GM19395 (cell line): ENCODE data around the gene UBFD1.
"Not testable (repeated sequence)": the region's sequence is repeated elsewhere in the genome, so short reads cannot be mapped to it uniquely, and the experiment has no call there.

Experiments
- ATAC-seq: cut with Tn5 transposase; IDR thresholded peaks from one replicate; pipeline ENCODE4 v1.9.1; 2021; ENCODE audit warnings: mild to moderate bottlenecking, moderate library complexity; ENCODE audit not compliant: unreplicated experiment

Gene UBFD1

GRCh38 chr16:23564575-23565363, 7.2 kb downstream of the UBFD1 start:
- no peak for ATAC-seq

DNA sequence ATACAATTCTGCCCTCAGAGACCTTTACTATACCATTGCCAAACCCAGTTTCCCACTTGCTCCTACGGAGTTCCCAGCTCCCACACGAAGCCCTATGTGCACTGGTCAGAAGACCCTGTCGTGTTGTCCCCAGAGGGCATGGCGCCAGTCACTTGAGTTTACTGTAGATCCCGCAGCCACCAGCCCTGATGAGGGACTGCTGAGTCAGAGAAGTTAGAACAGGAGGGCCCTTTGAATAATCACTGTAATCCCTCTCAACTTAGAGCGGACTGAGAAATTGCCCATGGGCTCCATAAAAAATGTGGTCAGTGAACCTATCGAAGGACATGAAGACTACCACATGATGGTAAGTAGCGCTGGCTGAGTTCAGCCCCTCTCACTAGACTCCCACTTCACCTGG, 9.2 kb downstream of the UBFD1 start:
- ATAC-seq: no peak

- ATAC-seq: no peak
Observed at GRCh38 chr16:23567602-23568001, 10.1 kb downstream of the UBFD1 start.

GRCh38 chr16:23570992-23571632, 13.6 kb downstream of the UBFD1 start:
- ATAC-seq: no peak

DNA sequence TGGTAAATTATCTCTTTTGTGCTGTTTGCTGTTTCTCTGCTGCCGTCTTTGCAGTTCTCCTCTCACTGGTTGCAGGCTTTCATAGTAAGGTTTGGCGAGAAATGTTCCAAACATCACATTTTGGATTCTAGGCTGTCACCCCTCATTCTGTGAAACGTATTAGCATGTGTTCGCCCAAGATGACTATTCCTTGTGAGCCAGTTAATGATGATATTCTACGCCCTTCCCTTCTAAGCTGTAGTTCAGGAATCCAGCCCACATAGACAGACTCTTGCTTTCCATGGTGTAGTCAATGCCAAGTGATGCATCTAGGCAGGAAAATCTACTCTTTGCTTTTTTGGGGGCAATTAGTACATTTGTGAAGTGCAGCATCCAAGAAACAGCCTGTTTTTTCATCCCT, 14.4 kb downstream of the UBFD1 start:
- no peak for ATAC-seq

DNA sequence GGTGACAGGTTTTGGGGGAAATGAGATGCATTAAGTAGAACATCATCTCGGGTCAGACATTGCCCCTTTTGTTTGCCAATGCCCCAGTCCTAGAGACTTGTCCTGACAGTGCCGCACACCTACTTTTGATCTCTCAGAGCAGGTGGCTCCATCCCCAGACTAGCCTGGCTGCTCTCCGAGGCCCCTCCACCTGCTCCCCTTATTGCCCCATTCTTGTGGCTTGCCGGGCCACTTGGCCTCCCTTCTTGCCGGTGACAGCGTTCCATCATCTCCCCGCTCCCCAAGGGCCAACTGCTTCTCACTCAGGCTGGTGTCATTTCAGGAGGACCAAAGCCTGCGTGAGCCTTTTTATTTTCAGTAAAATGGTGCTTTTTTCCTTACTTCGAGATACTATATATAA, 14.9 kb downstream of the UBFD1 start:
- no peak for ATAC-seq

- no peak for ATAC-seq
Observed at GRCh38 chr16:23573817-23574216, 16.3 kb downstream of the UBFD1 start.

- no peak for ATAC-seq
Observed at GRCh38 chr16:23575834-23576233, 18.3 kb downstream of the UBFD1 start.

DNA sequence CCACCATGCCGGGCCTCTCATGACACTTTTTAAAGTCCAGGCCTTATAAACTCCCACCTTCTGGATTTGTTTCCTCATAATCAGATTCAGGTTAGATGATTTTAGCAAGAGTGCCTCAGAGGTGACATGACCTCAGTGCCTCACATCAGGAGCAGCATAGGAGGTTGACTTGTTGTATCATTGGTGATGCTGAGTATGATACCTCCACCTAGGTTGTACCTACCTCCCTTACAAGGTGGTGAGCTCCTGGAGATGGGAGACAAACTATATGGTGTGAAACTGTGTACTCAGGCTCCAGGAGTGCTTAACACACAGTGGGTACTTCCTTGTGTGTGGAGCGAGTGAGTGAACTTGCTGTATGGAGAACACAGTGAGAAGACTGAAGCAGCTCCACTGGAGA, 20.0 kb downstream of the UBFD1 start:
- no peak for ATAC-seq

- no peak for ATAC-seq
Observed at GRCh38 chr16:23578101-23578830, 20.7 kb downstream of the UBFD1 start.

DNA sequence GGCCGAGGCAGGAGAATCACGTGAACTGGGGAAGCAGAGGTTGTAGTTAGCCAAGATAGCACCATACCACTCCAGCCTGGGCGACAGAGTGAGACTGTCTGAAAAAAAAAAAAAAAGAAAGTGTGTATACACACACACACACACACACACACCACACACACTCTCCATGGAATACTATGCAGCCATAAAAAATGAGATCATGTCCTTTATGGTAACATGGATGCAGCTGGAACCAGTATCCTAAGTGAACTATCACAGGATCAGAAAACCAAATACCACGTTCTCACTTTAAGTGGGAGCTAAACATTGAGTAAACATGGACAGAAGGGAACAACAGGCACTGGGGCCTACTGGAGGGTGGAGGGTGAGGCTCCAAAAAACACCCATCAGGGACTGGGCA, 21.8 kb downstream of the UBFD1 start:
- ATAC-seq: no peak

DNA sequence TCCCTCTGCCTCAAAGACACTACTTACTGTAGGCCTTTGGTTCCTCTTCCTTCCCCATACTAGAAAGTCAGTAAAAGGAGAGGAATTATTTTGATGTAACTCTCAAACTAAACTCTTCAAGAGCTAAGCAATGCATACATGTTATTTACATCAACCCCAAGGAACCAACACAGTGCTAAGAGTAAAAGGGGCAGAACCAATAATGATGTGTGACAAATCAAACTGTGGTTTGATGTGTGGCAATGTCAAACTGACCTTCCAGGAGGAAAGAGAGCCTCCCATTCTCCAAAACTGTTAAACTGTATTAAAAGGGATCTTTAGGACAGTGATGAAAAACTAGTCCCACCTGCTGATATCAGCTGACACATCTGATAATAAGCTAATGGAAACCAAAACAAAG, 22.9 kb downstream of the UBFD1 start:
- no peak for ATAC-seq

- no peak for ATAC-seq
Observed at GRCh38 chr16:23581764-23582163, 24.2 kb downstream of the UBFD1 start.

DNA sequence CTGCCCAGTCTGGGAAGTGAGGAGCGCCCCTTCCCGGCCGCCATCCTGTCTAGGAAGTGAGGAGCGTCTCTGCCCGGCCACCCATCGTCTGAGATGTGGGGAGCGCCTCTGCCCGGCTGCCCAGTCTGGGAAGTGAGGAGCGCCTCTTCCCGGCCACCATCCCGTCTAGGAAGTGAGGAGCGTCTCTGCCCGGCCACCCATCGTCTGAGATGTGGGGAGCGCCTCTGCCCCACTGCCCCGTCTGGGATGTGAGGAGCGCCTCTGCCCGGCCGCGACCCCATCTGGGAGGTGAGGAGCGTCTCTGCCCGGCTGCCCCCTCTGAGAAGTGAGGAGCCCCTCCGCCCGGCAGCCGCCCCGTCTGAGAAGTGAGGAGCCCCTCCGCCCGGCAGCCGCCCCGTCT, 25.7 kb downstream of the UBFD1 start:
- ATAC-seq: not testable (repeated sequence)

GRCh38 chr16:23584186-23585076, 26.9 kb downstream of the UBFD1 start:
- no peak for ATAC-seq

- no peak for ATAC-seq
Observed at GRCh38 chr16:23587726-23588125, 30.2 kb downstream of the UBFD1 start.

DNA sequence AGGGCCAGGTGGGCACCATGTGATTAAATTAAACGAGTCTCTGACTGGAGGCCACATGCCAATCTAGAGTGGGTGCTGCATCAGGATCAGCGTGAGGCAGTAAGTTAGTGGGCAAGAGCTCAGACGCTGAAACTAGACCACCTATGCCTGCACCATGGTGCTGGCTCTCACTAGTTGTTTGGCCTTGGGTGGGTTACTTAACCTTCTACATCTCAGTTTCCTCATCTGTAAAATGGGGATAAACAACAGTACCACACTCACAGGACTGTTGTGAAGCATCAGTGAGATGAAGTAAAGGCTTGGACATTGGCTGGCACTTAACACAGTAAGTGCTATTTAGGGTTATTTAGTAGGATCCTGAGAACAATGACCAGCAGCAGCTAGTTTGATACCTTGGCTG, 32.7 kb downstream of the UBFD1 start:
- ATAC-seq: no peak

DNA sequence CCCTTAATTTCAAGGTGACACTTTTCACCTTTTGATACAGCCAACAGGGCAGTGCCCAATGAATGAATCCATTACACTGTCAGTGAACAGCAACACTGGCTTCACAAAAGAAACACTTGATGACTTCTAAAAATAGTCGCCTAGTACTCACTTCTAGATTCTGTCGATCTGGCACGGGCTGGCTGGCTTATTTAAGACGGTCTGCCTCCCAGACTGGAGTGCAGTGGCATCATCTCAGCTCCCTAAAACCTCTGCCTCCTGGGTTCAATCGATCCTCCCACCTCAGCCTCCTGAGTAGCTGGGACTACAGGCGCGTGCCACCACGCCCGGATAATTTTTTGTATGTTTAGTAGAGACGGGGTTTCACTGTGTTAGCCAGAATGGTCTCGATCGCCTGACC, 36.7 kb downstream of the UBFD1 start:
- no peak for ATAC-seq

DNA sequence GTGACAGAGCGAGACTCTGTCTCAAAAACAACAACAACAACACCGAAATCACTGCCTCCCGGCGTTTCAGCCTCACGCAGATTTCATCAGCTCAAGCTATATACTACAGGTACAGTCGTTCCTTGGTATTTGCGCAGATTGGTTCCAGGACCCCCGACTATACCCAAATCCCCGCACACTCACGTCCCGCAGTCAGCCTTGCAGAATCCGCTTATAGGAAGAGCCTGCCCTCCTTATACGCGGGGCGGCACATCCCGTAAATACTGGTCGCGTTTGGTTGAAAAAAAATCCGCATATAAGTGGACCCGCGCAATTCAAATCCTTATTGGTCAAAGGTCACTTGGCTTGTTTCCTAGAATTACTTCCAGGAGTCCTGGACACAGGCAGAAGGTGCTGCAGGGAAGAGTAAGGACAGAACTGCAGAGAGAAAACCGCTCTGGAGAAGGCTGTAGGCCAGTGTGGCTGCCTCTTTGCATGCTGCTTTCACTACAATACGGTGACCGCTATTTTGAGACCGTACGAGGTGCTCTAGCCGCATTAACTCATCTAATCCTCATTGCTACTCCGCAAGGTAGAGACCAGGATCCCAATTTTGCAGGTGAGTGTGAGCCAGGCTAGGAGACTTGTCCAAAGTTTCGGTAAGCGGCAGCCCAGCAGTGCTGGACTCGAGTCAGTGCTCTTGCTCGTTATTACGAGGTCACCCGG, 37.9 kb downstream of the UBFD1 start:
- peak; percentile 3 for ATAC-seq

- ATAC-seq: peak; percentile 89
Observed at GRCh38 chr16:23595951-23596720, 38.6 kb downstream of the UBFD1 start, which contains the start of gene NDUFAB1. TSS of gene NDUFAB1 (minus strand) at chr16:23596316. CDS start at chr16:23596290, 26 bp downstream.
